Measurements from ENCODE around the gene DEK.
"Not testable (repeated sequence)": the region's sequence is repeated elsewhere in the genome, so short reads cannot be mapped to it uniquely, and the experiment has no call there.

Gene DEK

GRCh38 chr6:18204691-18205090 is 59.6 kb downstream of the DEK start:
- DNase-seq (ENCODE audit: low spot score), result no peak

- DNase-seq (ENCODE audit: low spot score), result no peak
Measured at GRCh38 chr6:18203786-18204185, 60.5 kb downstream of the DEK start.

- DNase-seq (ENCODE audit: low spot score), result no peak
Measured at GRCh38 chr6:18192026-18192425, 72.3 kb downstream of the DEK start.

- no peak for DNase-seq (ENCODE audit: low spot score)
Measured at GRCh38 chr6:18189196-18189595, 75.1 kb downstream of the DEK start.

GRCh38 chr6:18187701-18188100 is 76.6 kb downstream of the DEK start:
- no peak for DNase-seq (ENCODE audit: low spot score)

- no peak for DNase-seq (ENCODE audit: low spot score)
Measured at GRCh38 chr6:18186540-18187250, 77.6 kb downstream of the DEK start.

GRCh38 chr6:18186033-18186432 is 78.3 kb downstream of the DEK start:
- DNase-seq (ENCODE audit: low spot score), result no peak

- no peak for DNase-seq (ENCODE audit: low spot score)
Measured at GRCh38 chr6:18185624-18186023, 78.7 kb downstream of the DEK start.

GRCh38 chr6:18183766-18184165 is 80.6 kb downstream of the DEK start:
- no peak for DNase-seq (ENCODE audit: low spot score)

- DNase-seq (ENCODE audit: low spot score), result no peak
Measured at GRCh38 chr6:18182568-18182967, 81.8 kb downstream of the DEK start.

GRCh38 chr6:18179770-18180356 is 84.5 kb downstream of the DEK start:
- no peak for DNase-seq (ENCODE audit: low spot score)

- DNase-seq (ENCODE audit: low spot score), result no peak
Measured at GRCh38 chr6:18178960-18179615, 85.2 kb downstream of the DEK start.

GRCh38 chr6:18177286-18177965 is 86.9 kb downstream of the DEK start:
- DNase-seq (ENCODE audit: low spot score), result no peak

- not testable (repeated sequence) for DNase-seq (ENCODE audit: low spot score)
Measured at GRCh38 chr6:18176198-18176597, 88.1 kb downstream of the DEK start.

Data from hematopoietic multipotent progenitor cell treated with erythropoietin and hydrocortisone succinate and interleukin-3 and kit ligand, for 17 days (in vitro differentiated cells).